GM18520 (cell line): ENCODE measurements around the gene ZBTB45.
A peak's percentile ranks its signal among the peaks of the same experiment; 100 is the strongest.

Experiments
- ATAC-seq: cut with Tn5 transposase; IDR thresholded peaks from one replicate; pipeline ENCODE4 v1.9.1; 2021; ENCODE audit not compliant: unreplicated experiment

Gene ZBTB45

DNA sequence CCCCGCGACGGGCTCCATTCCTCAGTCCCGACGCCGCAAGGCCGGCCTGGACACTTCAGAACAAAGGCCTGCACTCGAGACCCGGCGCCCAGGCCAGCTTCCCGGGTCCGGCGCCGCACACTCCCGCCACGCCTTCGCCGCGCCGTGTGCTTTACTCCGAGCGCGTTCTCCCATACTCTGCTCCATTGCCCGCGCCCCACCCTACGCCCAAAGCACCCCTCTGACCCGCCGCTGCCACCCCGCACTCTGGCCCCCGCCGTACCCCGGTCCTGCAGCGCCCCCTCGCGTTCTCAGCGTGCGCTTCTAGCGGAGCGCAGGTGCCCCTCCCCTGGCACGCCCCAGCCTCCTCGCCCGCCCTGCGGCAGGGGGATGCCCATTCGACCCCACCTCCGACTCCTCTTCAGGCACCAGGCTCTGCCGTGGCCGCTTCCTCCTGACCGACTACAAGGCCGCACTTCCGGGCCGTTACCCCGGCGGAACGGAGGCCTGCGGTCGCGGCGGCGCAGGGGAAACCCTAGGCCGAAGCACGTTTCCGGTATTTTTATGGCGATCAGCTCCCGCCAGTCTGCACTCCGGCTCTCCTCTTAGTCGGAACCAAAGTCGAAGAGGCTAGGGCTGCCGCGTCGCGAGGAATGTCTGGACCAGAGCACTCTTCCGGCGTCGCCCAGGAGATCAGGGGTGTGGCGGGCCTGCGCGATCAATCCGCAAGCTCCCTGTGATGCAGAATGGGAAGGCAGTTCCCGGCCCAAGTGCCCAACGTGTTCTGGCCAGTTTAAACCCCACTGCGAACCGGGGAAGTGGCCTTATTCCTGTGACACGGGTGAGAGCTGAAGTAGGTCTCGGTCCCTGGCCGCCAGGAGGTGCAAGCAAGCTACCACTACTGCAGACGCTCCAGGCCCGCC, at the start of gene ZBTB45:
Gene ZBTB45, minus strand, starts transcription at position 456 of the 902 bp plus-strand sequence. CDS start 2,137 bp downstream, outside the sequence.
- ATAC-seq: peak; percentile 85

DNA sequence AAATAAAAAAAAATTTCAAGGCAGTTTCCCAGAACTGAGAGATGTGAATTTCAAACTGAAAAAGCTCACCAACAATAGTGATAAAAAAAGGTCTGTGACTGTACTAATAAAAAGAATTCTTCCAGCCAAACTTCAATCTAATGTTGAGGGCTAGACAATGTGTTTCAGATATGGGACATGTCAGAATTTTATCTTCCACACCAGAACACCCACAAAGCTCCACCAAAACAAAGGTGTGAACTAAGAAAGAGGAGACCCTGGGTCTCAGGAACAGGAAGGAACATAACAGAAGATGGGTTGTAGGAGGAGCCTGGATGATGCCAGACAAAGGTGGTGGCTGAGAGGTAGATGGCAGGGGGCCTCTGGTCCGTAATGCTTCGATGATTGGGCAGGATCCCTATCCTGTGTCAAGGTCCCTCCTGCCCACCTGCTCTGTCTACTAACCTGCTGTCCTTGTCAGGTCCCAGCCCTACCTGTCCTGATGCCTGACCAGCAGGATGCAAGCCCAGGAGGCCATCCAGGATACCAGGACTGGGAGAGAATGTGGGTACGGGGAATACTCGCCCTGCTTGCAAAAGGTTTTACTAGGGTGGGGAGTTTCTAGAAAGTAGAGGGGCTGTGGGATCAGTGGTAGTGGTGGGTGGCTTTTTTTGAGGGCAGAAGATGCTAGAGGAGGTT, 49.0 kb upstream of the ZBTB45 start:
- no peak for ATAC-seq

DNA sequence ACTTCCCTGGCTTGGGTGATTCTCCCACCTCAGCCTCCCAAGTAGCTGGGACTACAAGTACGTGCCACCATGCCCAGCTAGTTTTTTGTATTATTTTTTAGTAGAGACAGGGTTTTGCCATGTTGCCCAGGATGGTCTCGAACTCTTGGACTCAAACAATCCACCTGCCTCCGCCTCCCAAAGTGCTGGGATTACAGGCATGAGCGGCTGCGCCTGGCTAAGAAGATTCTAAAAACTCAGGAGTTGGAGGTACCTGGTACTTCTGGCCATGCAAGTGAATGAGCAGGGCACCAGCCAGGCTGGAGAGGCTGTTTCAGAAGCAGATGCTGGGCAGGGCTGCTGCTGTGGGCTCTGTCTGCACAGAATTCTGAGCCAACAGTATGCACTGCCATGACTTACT, 47.4 kb upstream of the ZBTB45 start:
- ATAC-seq: no peak

DNA sequence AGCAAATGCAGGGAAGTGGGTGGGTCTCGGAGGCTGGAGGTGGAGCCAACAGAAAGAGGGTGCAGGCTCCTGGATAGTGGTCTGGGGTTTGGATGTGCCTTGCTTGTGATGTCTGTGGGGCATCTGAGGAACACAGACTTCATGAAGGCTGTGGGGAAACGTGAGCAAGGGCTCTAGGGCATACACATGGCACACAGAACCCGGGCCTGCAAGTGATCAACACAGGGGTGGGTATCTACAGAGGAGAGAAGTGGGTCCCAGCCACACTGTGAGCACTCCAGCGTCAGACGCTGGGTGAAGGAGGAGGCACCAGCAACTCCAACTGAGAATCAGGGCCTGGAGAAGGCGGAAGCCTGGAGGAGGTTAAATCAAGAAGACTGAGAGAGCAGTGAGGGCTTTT, 44.2 kb upstream of the ZBTB45 start:
- ATAC-seq: no peak

DNA sequence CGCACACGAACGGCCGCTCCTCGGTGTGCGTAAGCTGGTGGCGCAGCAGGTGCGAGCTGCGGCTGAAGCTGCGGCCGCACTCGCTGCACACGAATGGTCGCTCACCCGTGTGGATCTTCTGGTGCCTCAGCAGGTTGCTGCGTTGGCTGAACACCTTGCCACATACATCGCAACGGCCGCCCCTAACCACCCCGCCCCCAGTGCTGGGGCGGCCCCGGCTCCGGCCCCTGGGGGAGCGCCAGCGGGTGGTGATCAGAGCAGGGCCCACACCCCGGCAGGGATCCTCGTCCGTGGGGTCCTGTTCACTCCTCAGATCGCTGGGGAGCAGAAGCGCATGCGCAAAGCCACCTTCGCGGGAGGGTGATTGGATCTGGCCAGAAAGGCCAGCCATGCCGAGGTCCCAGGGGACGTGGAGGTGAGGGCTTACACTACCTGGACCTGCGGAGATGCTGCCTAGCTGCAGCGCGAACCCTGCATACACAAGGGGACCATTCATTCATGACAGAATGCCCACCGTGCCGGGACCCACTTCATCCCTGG, 43.5 kb upstream of the ZBTB45 start:
- ATAC-seq: no peak

DNA sequence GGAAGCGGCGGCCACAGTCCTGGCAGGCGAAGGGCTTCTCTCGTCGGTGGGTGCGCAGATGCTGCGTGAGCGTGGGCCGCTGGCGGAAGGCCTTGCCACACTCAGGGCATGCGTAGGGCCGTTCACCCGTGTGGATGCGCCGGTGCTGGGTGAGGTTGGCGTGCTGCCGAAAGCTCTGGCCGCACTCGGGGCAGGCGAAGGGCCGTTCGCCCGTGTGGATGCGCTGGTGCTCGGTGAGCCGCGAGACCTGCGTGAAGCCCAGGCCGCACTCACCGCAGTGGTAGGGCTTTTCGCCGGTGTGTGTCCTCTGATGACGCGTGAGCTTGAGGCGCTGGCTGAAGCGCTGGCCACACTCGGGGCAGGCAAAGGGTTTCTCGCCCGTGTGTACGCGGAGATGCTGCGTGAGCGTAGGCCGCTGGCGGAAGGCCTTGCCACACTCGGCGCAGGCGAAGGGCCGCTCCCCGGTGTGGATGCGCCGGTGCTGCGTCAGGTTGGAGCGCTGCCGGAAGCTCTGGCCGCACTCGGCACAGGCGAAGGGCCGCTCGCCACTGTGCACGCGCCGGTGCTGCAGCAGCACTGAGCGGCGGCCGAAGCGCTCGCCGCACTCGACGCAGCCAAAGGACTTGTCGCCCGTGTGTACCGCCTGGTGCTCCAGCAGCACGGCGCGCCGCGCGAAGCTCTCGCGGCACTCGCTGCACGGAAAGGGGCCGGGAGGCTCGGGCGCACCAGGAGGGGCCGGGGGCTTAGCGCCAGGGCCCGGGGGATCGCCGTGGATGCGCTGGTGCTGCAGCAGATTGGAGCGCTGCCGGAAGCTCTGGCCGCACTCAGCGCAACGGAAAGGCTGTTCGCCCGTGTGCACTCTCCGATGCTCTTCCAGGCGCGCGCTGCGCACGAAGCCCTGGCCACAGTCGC, 42.8 kb upstream of the ZBTB45 start:
- no peak for ATAC-seq

DNA sequence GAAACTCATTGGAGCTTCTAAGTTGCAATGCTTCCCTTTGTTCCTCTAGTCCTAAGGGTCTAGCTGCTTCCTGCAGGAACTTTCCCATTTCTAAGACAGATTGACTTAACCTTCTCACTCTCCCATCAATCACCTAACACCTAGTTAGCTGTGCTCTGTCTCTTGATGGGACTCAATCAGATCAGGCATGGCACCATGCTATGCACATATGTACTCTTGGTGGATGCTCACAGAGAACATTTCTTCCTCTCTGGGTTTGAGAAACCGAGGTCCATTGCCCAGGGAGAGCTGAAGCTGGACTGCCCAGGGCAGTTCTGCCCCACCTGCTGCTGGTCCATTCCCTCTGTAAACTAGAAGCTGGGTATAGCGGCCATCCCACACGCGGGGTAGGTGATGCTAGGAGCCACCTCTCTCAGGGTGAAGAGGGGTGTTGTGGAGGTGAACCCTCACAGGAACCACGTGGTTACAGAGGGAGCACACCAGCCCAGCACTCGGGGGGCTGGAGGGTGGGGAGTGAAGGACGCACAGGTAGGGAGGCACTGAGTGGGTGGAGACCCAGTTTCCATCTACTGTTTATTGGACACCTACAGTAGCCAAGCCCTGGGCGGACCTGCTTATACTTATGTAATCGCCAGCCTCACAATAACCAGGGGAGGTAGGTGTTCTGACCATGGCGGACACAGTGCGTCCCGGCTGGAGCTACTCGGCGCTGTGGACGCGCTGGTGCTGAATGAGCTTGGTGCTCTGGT, 41.9 kb upstream of the ZBTB45 start:
- no peak for ATAC-seq

DNA sequence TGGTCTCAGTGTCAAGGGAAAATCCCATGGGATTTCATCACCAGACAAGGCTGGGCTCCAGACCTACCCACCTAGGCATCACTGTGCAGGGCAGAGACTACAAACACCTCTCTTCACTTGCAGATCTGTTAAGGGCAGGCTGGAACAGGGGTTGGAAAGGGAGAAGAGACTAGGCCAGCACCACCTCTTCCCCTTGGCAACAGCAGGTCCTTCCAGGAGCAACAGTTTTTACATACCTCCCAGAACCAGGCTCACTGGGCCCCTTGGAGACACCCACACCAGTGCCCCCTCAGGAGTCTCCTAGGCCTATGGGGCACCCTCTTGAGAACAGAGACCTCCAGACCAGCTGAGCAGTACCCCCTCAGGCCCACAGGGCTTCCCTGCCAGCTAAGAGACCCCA, 41.3 kb upstream of the ZBTB45 start:
- no peak for ATAC-seq

DNA sequence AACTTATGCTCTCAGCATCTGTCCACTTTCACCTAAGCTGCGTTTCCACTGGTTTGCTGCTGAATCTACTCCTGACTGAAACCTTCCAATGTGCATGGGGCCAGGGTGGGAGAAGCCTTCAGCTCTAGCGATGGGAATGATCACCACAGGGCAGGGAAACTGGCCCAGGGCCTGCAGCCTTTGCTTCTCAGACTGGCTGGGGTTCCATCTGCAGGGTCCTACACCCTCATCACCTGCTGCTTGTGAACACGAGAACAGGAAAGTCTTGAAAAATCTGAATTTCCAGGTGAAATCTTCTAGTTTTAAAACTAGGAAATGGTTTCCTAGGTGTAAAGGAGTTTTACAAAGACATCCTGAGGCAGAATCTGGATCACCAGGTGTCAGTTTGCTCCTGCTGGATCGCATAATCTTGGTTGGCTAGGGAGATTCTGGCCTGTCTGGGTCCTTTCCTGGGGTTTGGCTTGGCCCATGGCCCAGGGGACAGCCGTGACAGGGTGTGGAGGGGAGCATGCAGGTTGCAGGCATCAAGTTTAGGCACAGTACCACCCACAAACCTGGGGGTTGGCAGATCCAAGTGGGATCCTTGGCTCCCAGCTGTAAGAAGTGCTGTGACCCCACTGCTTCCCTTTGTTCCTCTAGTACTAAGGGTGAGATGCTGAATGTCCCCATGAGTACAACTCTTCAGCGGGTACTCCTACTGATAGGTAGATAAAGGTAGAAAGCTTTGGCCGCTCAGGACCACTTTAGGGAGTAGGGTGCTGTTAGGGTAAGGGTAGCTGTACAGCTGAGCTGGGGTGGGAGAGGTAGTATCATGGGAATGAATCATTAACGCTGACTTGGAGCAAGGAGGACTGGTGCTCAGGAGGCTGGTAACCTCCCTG, 40.6 kb upstream of the ZBTB45 start:
- no peak for ATAC-seq

DNA sequence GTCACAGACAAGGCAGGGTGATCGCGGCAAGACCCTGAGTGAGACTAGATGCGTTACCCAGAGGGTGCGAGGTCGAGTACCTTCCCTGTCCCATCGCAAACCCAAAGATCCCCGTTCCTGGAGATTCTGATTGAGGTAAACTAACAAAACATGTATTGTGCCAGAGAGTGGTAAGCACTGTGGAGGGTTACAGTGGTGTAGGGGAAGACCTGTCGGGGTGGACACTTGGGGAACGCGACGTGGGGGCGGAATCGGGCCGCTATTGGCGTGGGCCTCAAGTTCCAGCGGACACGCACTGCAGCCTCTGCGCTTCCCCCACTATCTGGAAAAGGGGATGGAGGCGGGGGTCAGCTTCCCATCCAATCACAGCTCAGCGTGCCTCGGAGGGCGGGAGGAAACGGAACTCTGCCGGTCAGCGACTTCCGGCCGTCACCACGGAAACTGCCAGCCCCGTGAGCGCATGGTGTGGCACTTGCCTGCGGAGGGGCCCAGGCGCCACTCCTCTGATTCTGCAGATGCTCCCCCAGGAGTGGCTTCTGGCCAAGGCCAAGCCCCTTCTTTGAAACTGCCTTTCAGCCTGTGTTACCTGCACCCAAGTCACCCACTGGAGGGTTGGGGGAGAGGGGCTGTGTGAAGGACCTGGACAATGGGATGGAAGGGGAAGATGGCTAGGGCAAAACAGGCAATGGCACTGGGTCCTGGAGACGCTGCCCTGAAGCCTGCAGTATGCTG, 39.8 kb upstream of the ZBTB45 start:
- ATAC-seq: peak; percentile 17

DNA sequence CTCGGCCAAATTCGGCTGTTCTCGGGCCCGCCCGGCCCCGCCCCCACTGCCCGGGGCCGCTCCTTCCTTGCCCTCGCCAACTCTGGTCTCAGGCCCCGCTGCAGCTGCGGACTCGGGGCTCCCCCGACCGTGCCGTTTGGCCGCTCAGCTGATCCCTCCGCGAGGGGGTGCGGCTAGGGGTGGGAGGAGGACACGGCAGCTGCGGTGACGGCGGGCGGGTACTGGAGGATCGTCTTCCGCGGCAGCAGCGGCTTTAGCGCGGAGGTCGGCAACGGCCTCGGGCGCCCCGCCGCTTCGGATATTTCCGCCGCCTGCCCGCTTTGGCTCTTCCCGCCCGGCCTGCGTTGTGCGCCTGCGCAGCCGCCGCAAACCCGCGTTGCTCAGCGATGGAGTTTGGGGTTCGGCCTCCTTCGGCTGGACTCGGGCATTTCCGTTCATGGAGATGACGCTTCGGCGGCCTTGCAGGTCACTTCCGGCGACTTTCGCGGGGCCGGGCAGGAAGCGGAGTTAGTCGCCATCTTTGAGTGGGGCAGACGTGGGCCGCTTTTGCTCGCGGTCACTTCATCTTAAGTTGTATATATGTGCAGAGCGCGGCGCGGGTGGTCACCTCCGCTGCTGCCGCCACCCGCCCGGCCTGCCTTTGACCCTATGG, 39.1 kb upstream of the ZBTB45 start:
- ATAC-seq: peak; percentile 42

DNA sequence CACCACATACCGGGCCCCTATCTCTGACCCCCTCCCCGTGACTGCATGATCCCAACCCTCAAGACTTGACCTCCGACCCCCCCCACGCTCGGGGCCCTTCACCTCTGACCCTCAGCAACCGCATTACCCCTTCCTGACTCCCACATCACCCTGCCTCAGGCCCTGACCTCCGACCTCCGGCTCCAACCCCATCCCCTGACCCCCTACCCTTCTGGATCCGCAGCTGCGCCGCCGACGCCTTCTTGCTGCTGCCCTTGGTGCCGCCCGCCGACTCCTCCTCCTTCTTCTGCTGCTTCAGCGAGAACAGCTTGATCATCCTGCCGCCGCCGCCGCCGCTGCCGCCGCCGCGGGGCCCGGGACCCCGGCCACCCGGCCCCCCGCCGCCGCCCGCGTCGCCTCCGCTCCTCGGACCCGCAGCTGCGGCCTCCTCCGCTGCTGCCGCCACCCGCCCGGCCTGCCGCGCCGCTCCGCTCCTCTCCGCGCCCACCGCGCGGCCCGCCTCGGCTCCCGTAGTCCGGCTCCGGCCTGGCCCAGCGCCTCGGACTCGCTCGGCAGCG, 38.5 kb upstream of the ZBTB45 start, which contains the start of gene UBE2M:
Gene UBE2M, minus strand, starts transcription at position 546 of the 557 bp plus-strand sequence. Its CDS starts 230 bp downstream, at position 316.
- ATAC-seq: no peak

DNA sequence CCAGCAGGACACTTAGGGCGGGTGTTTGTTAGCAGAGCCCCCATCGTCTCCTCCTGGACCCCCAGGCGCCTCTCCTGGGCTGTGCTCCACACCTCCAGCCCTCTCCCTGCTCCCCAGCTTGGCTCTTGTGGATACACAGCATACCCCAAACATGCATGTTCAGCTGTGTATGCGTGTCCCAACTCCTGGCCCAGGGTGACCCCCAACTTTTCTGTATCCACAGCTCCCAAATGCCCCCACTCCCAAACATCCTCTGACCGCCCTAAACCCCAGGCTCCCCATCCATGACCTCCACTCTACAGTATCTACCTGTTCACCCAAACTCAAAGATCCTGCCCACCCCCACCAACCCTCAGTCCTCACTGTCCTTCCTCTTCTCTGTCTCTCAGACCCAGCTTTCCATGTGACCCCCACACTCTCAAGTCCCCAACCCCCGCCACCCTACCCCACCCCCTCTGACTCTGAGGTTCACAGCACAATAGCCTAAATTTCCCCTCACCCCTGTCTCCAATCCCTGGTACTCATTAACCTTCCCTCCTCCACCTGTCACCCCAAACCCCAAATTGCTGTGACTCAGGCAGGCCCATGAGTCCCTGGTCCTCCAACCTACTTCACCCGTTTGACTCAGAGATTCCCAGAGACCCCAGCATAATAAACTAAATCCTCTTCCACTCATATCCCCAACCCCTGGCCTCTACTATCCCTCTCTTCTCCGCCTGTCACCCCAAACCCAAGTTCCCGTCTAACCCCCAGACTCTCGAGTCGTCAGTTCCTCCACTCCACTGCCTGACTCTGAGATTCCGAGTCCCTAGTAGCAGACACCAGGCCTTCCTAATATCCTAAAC, 37.8 kb upstream of the ZBTB45 start:
- no peak for ATAC-seq

DNA sequence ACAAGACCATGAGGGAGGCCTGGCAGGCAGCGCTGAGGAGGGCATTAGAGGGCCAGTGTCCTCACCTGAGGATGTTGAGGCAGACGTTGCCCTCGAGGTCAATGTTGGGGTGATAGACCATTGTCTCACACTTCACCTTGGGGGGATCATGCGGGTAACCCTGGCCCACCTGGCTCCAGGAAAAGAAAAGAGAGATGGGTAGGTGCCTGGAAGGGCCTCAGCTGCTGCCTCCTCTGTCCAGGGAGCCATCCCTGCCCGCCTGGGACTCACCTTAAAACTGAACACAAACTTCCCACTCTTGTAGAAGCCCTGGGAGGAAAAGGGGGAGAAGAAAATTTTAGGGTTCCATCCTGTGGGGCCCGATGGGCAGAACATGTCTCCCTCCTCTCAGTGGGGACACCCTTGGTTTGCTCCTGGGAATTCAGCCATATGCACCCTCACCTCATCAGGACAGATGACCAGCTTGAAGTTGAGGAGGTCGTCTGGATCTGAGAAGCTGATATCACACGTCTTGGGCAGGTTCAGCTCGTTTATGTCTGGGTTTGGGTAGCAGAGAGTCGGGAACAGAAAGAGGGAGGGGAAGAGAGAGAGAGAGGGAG, 37.1 kb upstream of the ZBTB45 start:
- no peak for ATAC-seq

DNA sequence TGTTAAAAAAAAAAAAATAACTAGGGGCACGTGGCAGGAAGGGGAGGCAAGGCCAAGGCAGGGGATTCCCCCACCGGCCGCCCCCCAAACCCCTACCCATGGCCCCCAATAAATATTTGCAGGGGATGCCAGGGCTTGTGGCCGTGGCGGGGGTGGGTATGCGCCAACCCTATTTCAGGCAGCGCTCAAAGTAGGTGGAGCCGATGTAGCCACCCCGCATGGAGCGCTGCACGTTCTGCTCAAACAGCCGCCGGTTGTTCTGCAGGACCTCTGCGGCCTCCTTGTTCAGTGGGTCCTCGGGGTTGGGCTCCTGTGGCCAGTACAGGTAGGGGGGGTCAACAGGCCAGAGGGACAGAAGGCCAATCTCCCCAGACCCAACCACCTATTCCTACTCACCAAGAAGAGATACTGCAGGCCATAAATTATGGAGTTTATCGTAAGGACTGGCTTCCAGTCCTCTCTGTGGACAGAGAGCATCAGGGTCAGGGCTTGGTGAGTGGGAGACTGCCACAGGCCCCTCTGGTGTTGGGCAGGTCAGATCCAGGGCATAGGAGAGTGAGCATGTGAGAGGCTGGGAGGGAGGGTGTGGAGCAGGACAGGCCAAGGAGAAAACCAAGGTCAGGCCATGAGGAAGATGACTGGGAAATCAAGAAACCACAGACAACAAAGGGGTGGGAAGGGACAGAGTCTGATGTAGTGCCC, 36.5 kb upstream of the ZBTB45 start:
- no peak for ATAC-seq
